Loucy (cell line): ENCODE measurements around the gene MAP4K3.

Experiments
- EZH2phosphoT487 ChIP-seq: fragments of 200-600 bp; IDR thresholded peaks from 2 replicates; pipeline ENCODE4 v1.6.1; 2018; ENCODE audit warnings: antibody characterized with exemption, mild to moderate bottlenecking, moderate library complexity, borderline replicate concordance
- TF ChIP-seq, protein P1 (sequence below): fragments of 200-600 bp; sonication (generic); conservative IDR thresholded peaks from 2 replicates; pipeline ENCODE4 v1.5.1; 2014; ENCODE audit warnings: mild to moderate bottlenecking, antibody characterized with exemption, low read length

DNA sequence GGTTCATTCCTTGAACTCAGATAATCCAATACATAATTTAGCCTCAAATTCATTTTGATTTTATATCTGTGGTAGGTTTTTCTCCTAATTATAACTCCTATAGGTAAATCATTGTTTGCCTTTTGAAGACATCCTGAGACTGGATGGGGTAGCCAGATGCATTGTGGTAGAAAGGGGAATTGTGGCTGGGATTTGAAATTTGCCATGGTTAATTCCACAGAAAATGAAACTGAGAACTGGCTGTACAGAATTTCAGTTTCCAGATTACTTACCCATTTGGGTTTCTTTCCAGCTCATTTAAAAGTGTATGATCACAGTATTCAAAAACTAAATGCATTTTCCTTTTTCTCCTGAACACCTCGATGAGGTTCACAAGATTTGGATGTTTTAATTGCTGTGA, 211.5 kb downstream of the MAP4K3 start:
- TF ChIP-seq, protein P1, sequence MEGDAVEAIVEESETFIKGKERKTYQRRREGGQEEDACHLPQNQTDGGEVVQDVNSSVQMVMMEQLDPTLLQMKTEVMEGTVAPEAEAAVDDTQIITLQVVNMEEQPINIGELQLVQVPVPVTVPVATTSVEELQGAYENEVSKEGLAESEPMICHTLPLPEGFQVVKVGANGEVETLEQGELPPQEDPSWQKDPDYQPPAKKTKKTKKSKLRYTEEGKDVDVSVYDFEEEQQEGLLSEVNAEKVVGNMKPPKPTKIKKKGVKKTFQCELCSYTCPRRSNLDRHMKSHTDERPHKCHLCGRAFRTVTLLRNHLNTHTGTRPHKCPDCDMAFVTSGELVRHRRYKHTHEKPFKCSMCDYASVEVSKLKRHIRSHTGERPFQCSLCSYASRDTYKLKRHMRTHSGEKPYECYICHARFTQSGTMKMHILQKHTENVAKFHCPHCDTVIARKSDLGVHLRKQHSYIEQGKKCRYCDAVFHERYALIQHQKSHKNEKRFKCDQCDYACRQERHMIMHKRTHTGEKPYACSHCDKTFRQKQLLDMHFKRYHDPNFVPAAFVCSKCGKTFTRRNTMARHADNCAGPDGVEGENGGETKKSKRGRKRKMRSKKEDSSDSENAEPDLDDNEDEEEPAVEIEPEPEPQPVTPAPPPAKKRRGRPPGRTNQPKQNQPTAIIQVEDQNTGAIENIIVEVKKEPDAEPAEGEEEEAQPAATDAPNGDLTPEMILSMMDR = no peak
- no peak for TF ChIP-seq EZH2phosphoT487
